Mesendoderm (in vitro differentiated cells): ENCODE results near the gene TRAF7.
"Not testable (repeated sequence)": the region's sequence is repeated elsewhere in the genome, so short reads cannot be mapped to it uniquely, and the experiment has no call there.

ENCODE experiments used
- DNase-seq: peaks from one replicate; pipeline ENCODE4 v3.0.0; 2013
- H2AK5ac ChIP-seq: 2 replicates; pipeline ENCODE4 v1.6.1; 2013; ENCODE audit warnings: low read length, inconsistent platforms
- H2BK120ac ChIP-seq: 2 replicates; pipeline ENCODE4 v1.6.1; 2013; ENCODE audit warnings: low read depth, mild to moderate bottlenecking, low read length, moderate library complexity, mixed read lengths
- H2BK15ac ChIP-seq: replicated peaks from 2 replicates; pipeline ENCODE4 v1.6.1; 2013; ENCODE audit warnings: low read depth, mild to moderate bottlenecking, moderate library complexity
- H2BK5ac ChIP-seq: 2 replicates; pipeline ENCODE4 v1.6.1; 2013; ENCODE audit warnings: low read length, inconsistent platforms
- H3K18ac ChIP-seq: 2 replicates; pipeline ENCODE4 v1.6.1; 2013; ENCODE audit warnings: mild to moderate bottlenecking, low read length, mixed read lengths
- H3K23ac ChIP-seq: one replicate; pipeline ENCODE4 v1.6.1; 2013; ENCODE audit warnings: low read length
- H3K27ac ChIP-seq: 2 replicates; pipeline ENCODE4 v1.5.1; 2013; ENCODE audit warnings: low read depth, mild to moderate bottlenecking, inconsistent platforms, low read length, moderate library complexity
- H3K27me3 ChIP-seq: 2 replicates; pipeline ENCODE4 v1.6.1; 2013; ENCODE audit warnings: low read length, control low read depth, mild to moderate bottlenecking, inconsistent platforms; ENCODE audit not compliant: insufficient read depth, poor library complexity
- H3K36me3 ChIP-seq: 2 replicates; pipeline ENCODE4 v1.6.1; 2013; ENCODE audit warnings: low read length, inconsistent platforms; ENCODE audit not compliant: control insufficient read depth, insufficient read depth
- H3K4ac ChIP-seq: one replicate; pipeline ENCODE4 v1.6.1; 2013; ENCODE audit warnings: low read depth, mild to moderate bottlenecking, low read length, moderate library complexity
- H3K4me1 ChIP-seq: 2 replicates; pipeline ENCODE4 v1.6.1; 2013; ENCODE audit warnings: low read depth, low read length, inconsistent platforms; ENCODE audit not compliant: control insufficient read depth
- H3K4me2 ChIP-seq: 2 replicates; pipeline ENCODE4 v1.6.1; 2013; ENCODE audit warnings: low read length
- H3K4me3 ChIP-seq: 2 replicates; pipeline ENCODE4 v1.5.1; 2013; ENCODE audit warnings: mild to moderate bottlenecking, low read length
- H3K56ac ChIP-seq: one replicate; pipeline ENCODE4 v1.6.1; 2013; ENCODE audit warnings: low read length
- H3K79me1 ChIP-seq: 2 replicates; pipeline ENCODE4 v1.6.1; 2013; ENCODE audit warnings: low read length, inconsistent platforms
- H3K79me2 ChIP-seq: 2 replicates; pipeline ENCODE4 v1.6.1; 2013; ENCODE audit warnings: mild to moderate bottlenecking, low read length; ENCODE audit not compliant: control insufficient read depth, insufficient read depth
- H3K9ac ChIP-seq: 2 replicates; pipeline ENCODE4 v1.6.1; 2013; ENCODE audit warnings: low read length, inconsistent platforms
- H4K5ac ChIP-seq: one replicate; pipeline ENCODE4 v1.6.1; 2013; ENCODE audit warnings: low read length
- H4K8ac ChIP-seq: one replicate; pipeline ENCODE4 v1.6.1; 2013; ENCODE audit warnings: low read depth, mild to moderate bottlenecking, control low read depth, low read length, moderate library complexity
- WGBS: extraction: QIAGEN DNeasy Blood & Tissue Kit; methylation state at CpG from one replicate; pipeline ENCODE4 v1.1.7; 2013; ENCODE audit warnings: low lambda C conversion rate, missing lambda C conversion rate; ENCODE audit not compliant: insufficient coverage; ENCODE audit errors: extremely low coverage; 5-methylcytosine and 5-hydroxymethylcytosine counted together

TRAF7 gene

GRCh38 chr16:2126928-2127556, 28.5 kb upstream of the TRAF7 start:
- H3K4me1 ChIP-seq, H2BK120ac ChIP-seq, H3K27ac ChIP-seq, H4K8ac ChIP-seq, H3K27me3 ChIP-seq, H3K4me3 ChIP-seq, H3K79me1 ChIP-seq, H3K4me2 ChIP-seq, H3K9ac ChIP-seq, H2BK5ac ChIP-seq, H3K79me2 ChIP-seq, H3K23ac ChIP-seq, H3K18ac ChIP-seq, H2AK5ac ChIP-seq, H2BK15ac ChIP-seq, H3K4ac ChIP-seq, H4K5ac ChIP-seq, DNase-seq, H3K36me3 ChIP-seq: not testable (repeated sequence)
- H3K56ac ChIP-seq, result peak overlapping the region; percentile 70
- no CpG with 5 or more reads among the region's 31 CpGs for WGBS

DNA sequence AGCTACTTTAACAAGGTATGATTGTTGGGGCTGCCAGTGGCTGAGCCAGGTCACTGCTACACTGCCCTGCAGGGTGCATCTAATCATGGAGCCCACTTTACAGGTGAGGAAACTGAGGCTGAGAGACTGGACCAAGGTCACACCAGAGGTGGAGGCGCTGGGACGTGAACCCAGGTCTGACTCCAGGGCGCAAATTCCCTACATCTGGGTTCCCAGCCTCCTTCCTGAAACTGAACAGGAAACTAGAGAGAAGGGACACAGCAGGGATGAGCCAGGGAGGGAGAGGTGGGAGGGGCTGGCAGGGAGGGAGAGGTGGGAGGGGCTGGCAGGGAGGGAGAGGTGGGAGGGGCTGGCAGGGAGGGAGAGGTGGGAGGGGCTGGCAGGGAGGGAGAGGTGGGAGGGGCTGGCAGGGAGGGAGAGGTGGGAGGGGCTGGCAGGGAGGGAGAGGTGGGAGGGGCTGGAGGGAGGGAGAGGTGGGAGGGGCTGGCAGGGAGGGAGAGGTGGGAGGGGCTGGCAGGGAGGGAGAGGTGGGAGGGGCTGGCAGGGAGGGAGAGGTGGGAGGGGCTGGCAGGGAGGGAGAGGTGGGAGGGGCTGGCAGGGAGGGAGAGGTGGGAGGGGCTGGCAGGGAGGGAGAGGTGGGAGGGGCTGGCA, 27.8 kb upstream of the TRAF7 start:
- WGBS, result no CpG with 5 or more reads among the region's 3 CpGs
- not testable (repeated sequence) for H2BK15ac ChIP-seq, H2BK5ac ChIP-seq, H4K5ac ChIP-seq, H3K4me2 ChIP-seq, H3K9ac ChIP-seq, H3K23ac ChIP-seq, H3K27ac ChIP-seq, H3K18ac ChIP-seq, H3K79me2 ChIP-seq, H3K79me1 ChIP-seq, H3K36me3 ChIP-seq, H4K8ac ChIP-seq, H3K4me1 ChIP-seq, H3K4me3 ChIP-seq, H2AK5ac ChIP-seq, H2BK120ac ChIP-seq, H3K56ac ChIP-seq, H3K4ac ChIP-seq, H3K27me3 ChIP-seq
- peak; percentile 81 for DNase-seq

DNA sequence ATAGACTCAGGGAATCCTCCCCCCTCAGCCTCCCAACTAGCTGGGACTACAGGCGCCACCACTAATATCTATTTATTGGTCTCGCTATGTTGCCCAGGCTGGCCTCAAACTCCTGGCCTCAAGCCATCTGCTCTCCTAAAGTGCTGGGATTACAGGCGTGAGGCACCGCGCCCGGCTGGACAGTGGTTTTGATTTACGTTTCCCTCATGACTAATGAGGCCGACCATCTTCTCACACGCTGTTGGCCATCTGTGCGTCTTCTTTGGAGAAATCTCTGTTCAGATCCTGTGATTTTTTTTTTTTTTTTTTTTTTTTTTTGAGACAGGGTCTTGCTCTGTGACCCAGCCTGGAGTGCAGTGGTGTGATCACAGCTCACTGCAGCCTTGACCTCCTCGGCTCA, 26.3 kb upstream of the TRAF7 start:
- H3K4me3 ChIP-seq, H4K8ac ChIP-seq, H3K27ac ChIP-seq, H3K18ac ChIP-seq, H2AK5ac ChIP-seq, H3K56ac ChIP-seq, H4K5ac ChIP-seq, H2BK5ac ChIP-seq, H3K79me2 ChIP-seq, H3K27me3 ChIP-seq, H3K79me1 ChIP-seq, H3K36me3 ChIP-seq, H3K23ac ChIP-seq, H3K9ac ChIP-seq, H2BK15ac ChIP-seq, H3K4me1 ChIP-seq, DNase-seq, H2BK120ac ChIP-seq, H3K4ac ChIP-seq, H3K4me2 ChIP-seq: not testable (repeated sequence)
- WGBS, result no CpG with 5 or more reads among the region's 11 CpGs

GRCh38 chr16:2129890-2130447, 25.6 kb upstream of the TRAF7 start:
- H3K36me3 ChIP-seq, H3K79me1 ChIP-seq, H2BK15ac ChIP-seq, DNase-seq, H3K27ac ChIP-seq, H4K5ac ChIP-seq, H3K23ac ChIP-seq, H3K4me2 ChIP-seq, H3K79me2 ChIP-seq, H3K18ac ChIP-seq, H4K8ac ChIP-seq, H3K56ac ChIP-seq, H3K4me3 ChIP-seq, H3K9ac ChIP-seq, H3K4ac ChIP-seq, H2BK5ac ChIP-seq, H2AK5ac ChIP-seq, H2BK120ac ChIP-seq, H3K27me3 ChIP-seq, H3K4me1 ChIP-seq: not testable (repeated sequence)
- WGBS, result no CpG with 5 or more reads among the region's 22 CpGs

DNA sequence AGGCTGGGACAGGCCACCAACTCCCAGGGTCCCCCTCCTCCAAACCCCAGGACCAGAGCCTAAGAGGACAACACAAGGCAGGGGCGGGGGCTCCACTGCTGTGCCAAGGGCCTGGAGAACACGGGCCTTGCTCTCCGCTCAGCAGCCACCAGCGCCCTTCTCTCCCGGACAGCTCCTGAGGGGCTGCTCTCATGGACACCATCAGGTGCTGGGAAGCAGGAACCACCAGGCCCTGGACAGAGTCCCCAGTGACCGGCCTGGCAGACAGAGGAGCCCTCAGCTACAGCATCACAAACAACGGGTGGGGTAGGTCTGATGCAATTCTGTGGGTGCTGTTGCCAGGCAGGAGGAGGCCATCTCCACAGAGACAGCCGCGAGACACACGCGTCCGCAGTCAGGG, 21.8 kb upstream of the TRAF7 start:
- H3K9ac ChIP-seq, H2BK15ac ChIP-seq, H3K27ac ChIP-seq, H3K56ac ChIP-seq, H3K4me3 ChIP-seq, H3K18ac ChIP-seq, H3K4me2 ChIP-seq, H3K79me1 ChIP-seq, H3K4ac ChIP-seq, H3K36me3 ChIP-seq, DNase-seq, H3K23ac ChIP-seq, H2BK5ac ChIP-seq, H3K79me2 ChIP-seq, H4K8ac ChIP-seq, H2BK120ac ChIP-seq, H2AK5ac ChIP-seq, H3K27me3 ChIP-seq, H3K4me1 ChIP-seq, H4K5ac ChIP-seq: not testable (repeated sequence)
- no CpG with 5 or more reads among the region's 12 CpGs for WGBS
